Astrocyte (in vitro differentiated cells and primary cell): Measurements from ENCODE around the gene ALK.

Experiments used
- CTCF ChIP-seq: IDR thresholded peaks from 2 replicates; pipeline ENCODE4 v1.5.1; 2011; ENCODE audit warnings: low read depth, mild to moderate bottlenecking, inconsistent platforms, low read length, moderate library complexity; ENCODE audit not compliant: insufficient read depth
- EZH2 ChIP-seq: IDR thresholded peaks from 2 replicates; pipeline ENCODE4 v1.6.1; 2012; ENCODE audit warnings: mild to moderate bottlenecking, low read length, inconsistent platforms; ENCODE audit not compliant: insufficient read depth

GRCh38 chr2:29723255-29724001 is 198.0 kb downstream of the ALK start:
- no peak for TF ChIP-seq CTCF
- no peak for TF ChIP-seq EZH2
